Measurements from ENCODE around the gene FLNB. TPM values are rescaled to one million over a fixed set of nuclear protein-coding genes. Genes with fewer than 3 reads are reported as not detected.

Gene FLNB
- total RNA-seq, 2 donors from 2014 or later: 246 to 362 TPM

DNA sequence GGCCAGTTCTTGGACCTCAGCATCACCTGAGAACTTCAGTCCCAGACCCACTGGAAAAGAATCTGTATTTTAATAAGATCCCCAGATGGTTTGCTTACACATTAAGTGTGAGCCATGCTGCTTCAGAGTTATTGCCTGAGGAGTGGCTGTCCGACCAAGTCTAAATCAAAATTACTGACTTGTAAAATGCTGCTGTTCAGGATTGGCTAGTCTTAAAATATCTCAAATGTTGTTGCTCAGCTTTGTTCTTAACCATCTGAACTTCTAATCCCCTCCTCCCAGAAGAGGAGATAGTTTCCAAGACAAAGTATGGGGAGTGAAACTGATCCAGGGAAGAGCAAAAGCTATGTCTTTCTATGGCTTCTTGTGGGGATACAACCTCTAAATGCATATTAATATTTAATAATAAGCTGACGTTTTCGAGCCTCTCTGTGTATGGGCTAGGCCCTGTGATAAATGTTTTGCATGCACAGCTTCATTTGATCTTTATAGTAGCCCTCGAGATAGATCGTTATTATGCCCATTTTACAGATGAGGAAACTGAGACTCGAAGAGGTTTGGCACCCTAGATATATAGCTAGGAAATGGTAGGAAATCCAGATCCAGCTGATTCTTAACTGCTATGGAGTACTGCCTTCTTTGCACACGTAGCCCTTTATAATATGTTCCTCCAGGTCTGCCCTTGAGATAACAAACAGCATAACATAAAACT lies 150.4 kb downstream of the FLNB start:
- Histone ChIP-seq H3K27me3 (no peaks in the 10 kb centered on the region), H3K9ac (ENCODE audit: low read depth in 2 of 2, low read length in 2 of 2) (no peak overlapping the region), H3K27ac (no peak overlapping the region), H3K4me1 (peaks cover 3% of the 10 kb centered on the region), H3K4me3 (no peak overlapping the region), H3K9me3 (no peaks in the 10 kb centered on the region), H3K36me3 (peaks cover 12% of the 10 kb centered on the region)
- intact Hi-C loops (cut with DNase I): no loop called here
- TF ChIP-seq, protein P1, sequence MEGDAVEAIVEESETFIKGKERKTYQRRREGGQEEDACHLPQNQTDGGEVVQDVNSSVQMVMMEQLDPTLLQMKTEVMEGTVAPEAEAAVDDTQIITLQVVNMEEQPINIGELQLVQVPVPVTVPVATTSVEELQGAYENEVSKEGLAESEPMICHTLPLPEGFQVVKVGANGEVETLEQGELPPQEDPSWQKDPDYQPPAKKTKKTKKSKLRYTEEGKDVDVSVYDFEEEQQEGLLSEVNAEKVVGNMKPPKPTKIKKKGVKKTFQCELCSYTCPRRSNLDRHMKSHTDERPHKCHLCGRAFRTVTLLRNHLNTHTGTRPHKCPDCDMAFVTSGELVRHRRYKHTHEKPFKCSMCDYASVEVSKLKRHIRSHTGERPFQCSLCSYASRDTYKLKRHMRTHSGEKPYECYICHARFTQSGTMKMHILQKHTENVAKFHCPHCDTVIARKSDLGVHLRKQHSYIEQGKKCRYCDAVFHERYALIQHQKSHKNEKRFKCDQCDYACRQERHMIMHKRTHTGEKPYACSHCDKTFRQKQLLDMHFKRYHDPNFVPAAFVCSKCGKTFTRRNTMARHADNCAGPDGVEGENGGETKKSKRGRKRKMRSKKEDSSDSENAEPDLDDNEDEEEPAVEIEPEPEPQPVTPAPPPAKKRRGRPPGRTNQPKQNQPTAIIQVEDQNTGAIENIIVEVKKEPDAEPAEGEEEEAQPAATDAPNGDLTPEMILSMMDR (IDR thresholded peaks at IDR 0.05): no peak
- DNase-seq: no peak

DNA sequence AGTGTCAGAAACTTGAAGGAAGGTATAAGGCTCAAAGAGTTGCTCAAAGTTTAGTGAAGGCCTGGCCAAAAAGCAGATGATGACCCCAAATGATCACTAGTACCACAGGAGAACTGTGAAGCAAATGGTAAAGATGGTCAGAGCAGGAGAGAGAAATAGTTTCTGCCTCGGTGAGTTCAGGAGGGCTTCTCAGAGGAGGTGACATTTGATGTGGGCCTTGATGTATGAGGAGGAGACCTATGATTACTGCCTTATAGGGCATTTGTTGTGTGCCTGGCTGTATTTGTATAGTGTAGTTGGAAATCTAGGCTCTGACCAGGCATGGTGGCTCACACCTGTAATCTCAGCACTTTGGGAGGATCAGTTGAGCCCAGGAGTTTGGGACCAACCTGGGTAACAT lies 152.2 kb downstream of the FLNB start:
- H3K4me1 ChIP-seq: peaks cover 3% of the 10 kb centered on the region
- H3K27ac ChIP-seq: no peak overlapping the region
- no peaks in the 10 kb centered on the region for H3K9me3 ChIP-seq
- no peak overlapping the region for H3K4me3 ChIP-seq
- DNase-seq: no peak
- peaks cover 9% of the 10 kb centered on the region for H3K36me3 ChIP-seq
- TF ChIP-seq, protein P1 (IDR thresholded peaks at IDR 0.05): no peak
- no peak overlapping the region for H3K9ac ChIP-seq (ENCODE audit: low read depth in 2 of 2, low read length in 2 of 2)
- no peaks in the 10 kb centered on the region for H3K27me3 ChIP-seq
- intact Hi-C loops (cut with DNase I): no loop called here

DNA sequence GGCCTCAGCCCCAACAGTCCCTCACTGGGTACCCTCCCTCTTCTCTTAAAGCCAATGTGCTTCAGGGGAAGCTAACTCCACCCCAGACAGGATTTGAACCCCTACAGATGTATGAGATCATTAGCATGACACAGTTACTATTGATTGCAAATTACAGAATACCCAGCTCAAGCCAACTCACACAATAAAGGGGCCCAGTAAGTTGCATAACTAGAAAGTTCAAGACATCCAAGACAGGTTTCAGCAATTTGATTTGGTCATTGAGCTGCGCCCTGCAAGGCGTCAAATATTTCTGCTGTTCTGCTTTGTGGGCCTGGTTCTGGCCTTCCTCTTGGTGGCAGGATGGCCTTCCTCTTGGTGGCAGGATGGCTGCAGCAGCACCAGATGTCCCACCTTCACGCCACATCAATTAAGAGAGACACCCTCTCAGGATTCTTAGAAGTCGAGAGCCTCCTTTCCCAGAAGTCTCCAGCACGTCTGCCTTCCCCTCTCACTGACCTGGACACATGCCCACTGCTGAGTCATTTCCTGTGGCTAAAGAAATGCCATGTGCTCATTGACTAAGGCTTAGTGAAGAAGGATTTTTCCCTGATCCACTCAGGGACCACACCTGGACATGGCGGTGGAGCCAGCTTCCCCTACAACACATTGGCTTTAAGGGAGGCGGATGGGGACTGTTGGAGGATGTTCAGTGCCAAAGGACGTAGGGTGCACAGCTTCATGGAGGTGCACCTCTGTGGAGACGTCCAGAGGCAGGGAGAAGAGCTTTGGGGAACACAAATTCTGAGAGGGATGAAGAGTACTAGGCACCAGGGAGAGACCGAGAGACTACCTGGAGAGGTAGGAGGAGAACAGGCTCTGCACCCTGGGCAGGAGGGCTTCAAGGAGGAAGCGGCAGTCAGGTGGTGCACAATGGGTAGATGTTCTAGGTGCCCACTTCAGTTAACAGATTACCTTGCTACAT lies 153.5 kb downstream of the FLNB start:
- peaks cover 3% of the 10 kb centered on the region for H3K4me1 ChIP-seq
- H3K27me3 ChIP-seq: no peaks in the 10 kb centered on the region
- H3K4me3 ChIP-seq: no peak overlapping the region
- peak; percentile 69 for DNase-seq
- H3K27ac ChIP-seq: peak overlapping the region; percentile 22
- intact Hi-C loops (cut with DNase I): no loop called here
- H3K9ac ChIP-seq (ENCODE audit: low read depth in 2 of 2, low read length in 2 of 2): no peak overlapping the region
- TF ChIP-seq, protein P1 (IDR thresholded peaks at IDR 0.05): no peak
- no peaks in the 10 kb centered on the region for H3K9me3 ChIP-seq
- peaks cover 5% of the 10 kb centered on the region for H3K36me3 ChIP-seq

DNA sequence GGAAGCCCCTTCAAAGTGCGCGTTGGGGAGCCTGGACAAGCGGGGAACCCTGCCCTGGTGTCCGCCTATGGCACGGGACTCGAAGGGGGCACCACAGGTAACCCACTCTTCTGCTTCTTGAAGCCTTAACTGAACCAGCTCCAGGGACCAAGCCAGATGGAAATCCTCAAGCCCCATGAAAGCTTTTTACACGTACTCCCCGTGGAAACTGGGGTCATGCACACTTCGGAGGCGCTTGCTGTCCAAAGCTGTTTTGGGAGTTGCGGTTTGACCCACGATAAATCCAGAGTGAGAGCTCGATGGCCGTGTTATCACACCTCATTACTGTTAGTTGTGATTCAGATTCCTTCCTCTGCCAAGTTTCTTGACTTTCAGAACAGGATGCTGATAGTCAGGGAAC lies 155.0 kb downstream of the FLNB start:
- TF ChIP-seq, protein P1 (IDR thresholded peaks at IDR 0.05): no peak
- peaks cover 3% of the 10 kb centered on the region for H3K4me1 ChIP-seq
- no peaks in the 10 kb centered on the region for H3K9me3 ChIP-seq
- H3K27ac ChIP-seq: no peak overlapping the region
- intact Hi-C loops (cut with DNase I): no loop called here
- H3K27me3 ChIP-seq: no peaks in the 10 kb centered on the region
- DNase-seq: no peak
- peaks cover 11% of the 10 kb centered on the region for H3K36me3 ChIP-seq
- no peak overlapping the region for H3K4me3 ChIP-seq
- no peak overlapping the region for H3K9ac ChIP-seq (ENCODE audit: low read depth in 2 of 2, low read length in 2 of 2)

DNA sequence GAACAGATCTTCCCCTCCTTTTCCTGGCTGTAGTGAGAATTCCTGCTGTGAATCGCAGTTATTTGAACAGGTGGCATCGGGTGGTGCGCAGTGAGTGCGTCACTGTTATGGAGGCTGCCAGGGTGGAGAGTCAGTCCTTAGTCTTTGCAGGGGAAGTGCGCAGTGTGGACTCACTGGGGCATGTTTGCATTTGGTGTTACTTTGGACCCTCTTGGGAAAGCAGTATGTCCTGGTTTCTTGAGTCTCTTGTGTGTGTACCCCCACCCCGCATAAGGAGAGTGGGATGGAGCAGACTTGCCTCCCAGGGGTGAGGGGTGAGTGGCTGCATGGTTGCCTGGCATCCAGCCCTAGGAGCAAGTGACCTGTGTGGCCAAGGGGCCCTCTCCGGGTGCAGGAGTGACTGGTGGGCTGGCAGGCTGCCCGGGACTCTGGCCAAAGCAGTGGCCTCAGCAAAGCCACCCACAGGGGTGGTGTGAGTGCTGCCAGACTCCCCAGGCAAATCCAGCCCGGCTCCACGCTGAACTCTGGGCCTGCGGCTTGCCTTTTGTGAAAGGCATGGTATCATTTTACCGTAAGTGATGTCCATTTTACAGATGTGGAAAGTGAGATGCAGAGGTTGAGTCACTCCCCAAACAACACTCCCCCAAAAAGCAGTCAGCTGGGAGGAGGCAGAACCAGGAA lies 156.1 kb downstream of the FLNB start:
- H3K27ac ChIP-seq: peak overlapping the region; percentile 25
- TF ChIP-seq, protein P1 (IDR thresholded peaks at IDR 0.05): no peak
- no peak overlapping the region for H3K9ac ChIP-seq (ENCODE audit: low read depth in 2 of 2, low read length in 2 of 2)
- peak; percentile 63 for DNase-seq
- peaks cover 3% of the 10 kb centered on the region for H3K4me1 ChIP-seq
- H3K9me3 ChIP-seq: no peaks in the 10 kb centered on the region
- H3K36me3 ChIP-seq: peaks cover 14% of the 10 kb centered on the region
- H3K27me3 ChIP-seq: no peaks in the 10 kb centered on the region
- H3K4me3 ChIP-seq: no peak overlapping the region
- intact Hi-C loops (cut with DNase I): no loop called here
